Left ventricle myocardium superior (tissue), 1 donor: Measurements from ENCODE around the gene TRPM4. TPM values are rescaled to one million over a fixed set of nuclear protein-coding genes. Genes with fewer than 3 reads are reported as not detected.
A peak's percentile ranks its signal among the peaks of the same experiment; 100 is the strongest.
"Not testable (repeated sequence)": the region's sequence is repeated elsewhere in the genome, so short reads cannot be mapped to it uniquely, and the experiment has no call there.

Experiments
- ATAC-seq: fragments of 200-7000 bp; cut with Tn5 transposase; one replicate; pipeline ENCODE4 v1.9.1; 2020; ENCODE audit warnings: mild to moderate bottlenecking, moderate library complexity
- DNase-seq: peaks from one replicate; pipeline ENCODE4 v3.0.0-alpha.2; 2020
- intact Hi-C: fragments of 100-400 bp; cut with micrococcal nuclease; formaldehyde crosslinking; loops from one replicate; pipeline ENCODE4 v1.11.0; 2022
- total RNA-seq: library from RNA; stranded (reverse); fragmentation: NEBNext Ultra II Directional; extraction: Animal tissue kit (Norgen Biotek cat#: 25700); gene quantifications from one replicate; pipeline ENCODE4 v1.2.1, GENCODE V29; 2021
- donor health status: DM: no; HTN: yes; CAD: no; lungs with severe emphysema.

Gene TRPM4
- total RNA-seq, 1 donor from 2014 or later, result 26.6 TPM

- ATAC-seq (no peak), DNase-seq (no peak)
- intact Hi-C loops, result no loop called here
Observed at GRCh38 chr19:49125025-49125731, 32.4 kb upstream of the TRPM4 start.

DNA sequence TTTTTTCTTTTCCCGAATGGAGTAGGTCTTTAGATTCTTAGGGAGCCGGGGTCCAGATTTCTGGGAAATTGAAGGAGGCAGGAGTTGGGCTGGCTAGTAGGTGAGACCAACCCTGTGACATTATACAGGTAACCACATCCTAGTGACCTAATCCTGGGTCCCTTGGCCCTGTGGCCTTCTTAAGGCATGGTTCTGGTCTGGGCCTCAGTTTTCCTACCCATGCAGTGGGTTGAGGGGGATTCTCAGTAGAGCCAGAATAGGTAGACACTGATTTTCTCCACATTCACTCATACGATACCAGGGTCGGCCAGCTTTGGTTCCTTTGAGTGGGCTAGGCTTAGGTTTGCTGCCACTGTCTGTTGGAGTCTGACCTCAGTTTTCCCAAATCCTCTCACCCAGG is 31.0 kb upstream of the TRPM4 start:
- DNase-seq (no peak), ATAC-seq (no peak)
- intact Hi-C loops, result no loop called here

DNA sequence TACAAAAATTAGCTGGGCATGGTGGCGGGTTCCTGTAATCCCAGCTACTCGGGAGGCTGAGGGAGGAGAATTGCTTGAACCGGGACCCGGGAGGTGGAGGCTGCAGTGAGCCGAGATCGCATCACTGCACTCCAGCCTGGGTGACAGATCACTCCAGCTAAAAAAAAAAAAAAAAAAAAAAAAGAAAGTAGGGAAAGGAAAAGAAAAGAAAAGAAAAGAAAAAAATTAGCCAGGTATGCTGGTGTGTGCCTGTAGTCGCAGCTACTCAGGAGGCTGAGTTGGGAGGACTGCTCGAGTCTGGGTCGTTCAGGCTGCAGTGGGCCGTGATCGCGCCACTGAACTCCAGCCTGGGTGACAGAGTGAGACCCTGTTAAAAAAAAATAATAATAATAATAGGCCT is 30.4 kb upstream of the TRPM4 start:
- intact Hi-C loops, ATAC-seq, DNase-seq: not testable (repeated sequence)

DNA sequence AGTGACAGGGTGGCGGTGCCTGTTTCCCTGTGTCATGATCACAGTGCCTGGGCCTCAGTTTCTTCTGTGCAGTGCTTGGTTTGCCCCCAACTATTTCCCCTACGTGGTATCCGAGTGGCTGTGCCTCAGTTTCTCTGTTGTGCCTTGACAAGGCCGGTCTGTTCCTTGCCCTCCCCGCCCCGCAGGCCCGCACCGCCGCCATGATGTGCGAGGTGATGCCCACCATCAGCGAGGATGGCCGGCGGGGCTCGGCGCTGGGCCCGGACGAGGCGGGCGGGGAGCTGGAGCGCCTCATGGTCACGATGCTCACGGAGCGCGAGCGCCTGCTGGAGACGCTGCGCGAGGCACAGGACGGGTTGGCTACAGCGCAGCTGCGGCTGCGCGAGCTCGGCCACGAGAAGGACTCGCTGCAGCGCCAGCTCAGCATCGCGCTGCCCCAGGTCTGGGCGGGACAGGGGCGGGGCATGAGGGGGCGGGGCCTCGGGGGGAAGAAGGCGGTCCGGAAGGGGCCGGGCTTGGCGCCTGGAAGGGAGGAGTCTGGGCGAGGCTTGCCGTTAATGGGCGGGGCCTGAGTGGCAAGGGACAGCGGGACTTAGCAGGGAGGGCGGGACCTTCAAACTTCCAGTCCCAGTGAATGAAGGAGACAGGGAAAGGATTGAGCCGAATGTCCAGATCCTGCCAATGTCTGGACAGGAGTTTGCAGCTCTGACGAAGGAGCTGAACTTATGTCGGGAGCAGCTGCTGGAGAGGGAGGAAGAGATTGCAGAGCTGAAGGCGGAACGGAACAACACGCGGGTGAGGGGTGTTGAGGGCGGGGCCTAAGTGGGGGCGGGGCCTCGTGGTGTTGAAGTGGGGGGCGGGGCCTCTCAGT is 29.7 kb upstream of the TRPM4 start:
- DNase-seq, result peak; percentile 95
- peak; percentile 98 for ATAC-seq
- intact Hi-C loops, result no loop called here

DNA sequence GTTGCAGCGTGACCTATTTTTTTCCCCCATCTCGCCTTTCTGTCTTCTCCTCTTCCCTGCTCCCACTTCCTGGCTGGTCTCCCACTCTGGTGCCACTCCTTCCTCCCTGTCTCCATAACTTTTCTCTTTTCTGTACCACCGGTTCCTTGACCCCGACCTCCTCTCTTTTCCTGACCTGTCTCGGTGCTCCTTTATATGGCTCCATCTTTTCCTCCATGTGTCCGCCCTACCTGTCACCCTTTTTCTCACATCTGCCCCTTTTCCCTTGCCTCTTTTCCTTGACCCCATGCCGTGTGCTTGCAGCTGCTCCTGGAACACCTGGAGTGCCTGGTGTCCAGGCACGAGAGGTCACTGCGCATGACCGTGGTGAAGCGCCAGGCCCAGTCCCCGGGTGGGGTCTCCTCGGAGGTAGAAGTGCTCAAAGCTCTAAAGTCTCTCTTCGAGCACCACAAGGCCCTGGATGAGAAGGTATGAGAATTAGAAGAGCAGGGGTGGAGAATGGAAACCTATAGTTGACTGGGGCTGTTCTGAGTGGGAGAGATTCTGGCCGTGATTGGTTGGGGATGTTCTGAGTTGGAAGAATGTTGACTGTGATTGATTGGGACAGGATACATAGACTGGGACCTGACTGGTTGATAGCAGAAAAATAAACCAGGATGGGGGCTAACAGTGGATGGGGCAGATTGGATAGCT is 28.9 kb upstream of the TRPM4 start:
- DNase-seq (no peak), ATAC-seq (no peak)
- intact Hi-C loops, result no loop called here

GRCh38 chr19:49129238-49129583 is 28.4 kb upstream of the TRPM4 start:
- DNase-seq, result no peak
- no peak for ATAC-seq
- intact Hi-C loops, result no loop called here

DNA sequence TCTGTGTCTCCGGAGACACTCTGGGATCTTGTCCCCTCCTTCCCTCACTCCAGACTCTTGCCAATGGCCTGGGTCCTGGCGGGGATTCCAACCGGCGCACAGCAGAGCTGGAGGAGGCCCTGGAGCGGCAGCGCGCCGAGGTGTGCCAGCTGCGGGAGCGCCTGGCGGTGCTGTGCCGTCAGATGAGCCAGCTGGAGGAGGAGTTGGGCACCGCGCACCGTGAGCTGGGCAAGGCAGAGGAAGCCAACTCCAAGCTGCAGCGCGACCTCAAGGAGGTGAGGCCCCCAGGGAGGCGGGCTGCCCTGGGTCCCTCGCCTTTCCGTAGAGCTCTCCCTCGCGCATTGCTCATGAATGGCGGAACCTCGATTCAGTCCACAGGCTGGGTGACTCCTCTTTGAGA is 27.3 kb upstream of the TRPM4 start:
- ATAC-seq (no peak), DNase-seq (no peak)
- intact Hi-C loops, result no loop called here

DNA sequence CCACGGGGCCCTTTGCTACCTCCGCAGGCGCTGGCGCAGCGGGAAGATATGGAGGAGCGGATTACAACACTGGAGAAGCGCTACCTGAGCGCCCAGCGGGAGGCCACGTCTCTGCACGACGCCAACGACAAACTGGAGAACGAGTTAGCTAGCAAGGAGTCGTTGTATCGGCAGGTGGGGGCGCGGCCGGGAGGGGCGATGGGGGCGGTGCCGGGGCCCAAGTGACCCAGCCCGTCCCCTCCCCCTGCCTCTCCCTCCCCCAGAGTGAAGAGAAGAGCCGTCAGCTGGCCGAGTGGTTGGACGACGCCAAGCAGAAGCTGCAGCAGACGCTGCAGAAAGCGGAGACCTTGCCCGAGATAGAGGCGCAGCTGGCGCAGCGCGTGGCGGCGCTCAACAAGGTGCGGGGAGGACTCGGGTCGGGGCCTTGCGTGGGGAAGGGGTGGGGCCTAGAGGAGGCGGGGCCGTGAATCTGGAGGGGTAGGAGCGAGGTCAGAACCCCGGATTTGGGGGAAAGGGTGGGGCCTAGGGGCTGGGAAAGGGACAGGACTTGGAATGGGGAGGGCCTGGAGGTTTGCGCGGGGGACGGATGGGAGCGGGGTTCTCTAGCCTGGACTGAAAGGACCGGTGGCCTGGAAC is 24.5 kb upstream of the TRPM4 start:
- ATAC-seq (peak; percentile 38), DNase-seq (peak; percentile 70)
- intact Hi-C loops, result no loop called here

DNA sequence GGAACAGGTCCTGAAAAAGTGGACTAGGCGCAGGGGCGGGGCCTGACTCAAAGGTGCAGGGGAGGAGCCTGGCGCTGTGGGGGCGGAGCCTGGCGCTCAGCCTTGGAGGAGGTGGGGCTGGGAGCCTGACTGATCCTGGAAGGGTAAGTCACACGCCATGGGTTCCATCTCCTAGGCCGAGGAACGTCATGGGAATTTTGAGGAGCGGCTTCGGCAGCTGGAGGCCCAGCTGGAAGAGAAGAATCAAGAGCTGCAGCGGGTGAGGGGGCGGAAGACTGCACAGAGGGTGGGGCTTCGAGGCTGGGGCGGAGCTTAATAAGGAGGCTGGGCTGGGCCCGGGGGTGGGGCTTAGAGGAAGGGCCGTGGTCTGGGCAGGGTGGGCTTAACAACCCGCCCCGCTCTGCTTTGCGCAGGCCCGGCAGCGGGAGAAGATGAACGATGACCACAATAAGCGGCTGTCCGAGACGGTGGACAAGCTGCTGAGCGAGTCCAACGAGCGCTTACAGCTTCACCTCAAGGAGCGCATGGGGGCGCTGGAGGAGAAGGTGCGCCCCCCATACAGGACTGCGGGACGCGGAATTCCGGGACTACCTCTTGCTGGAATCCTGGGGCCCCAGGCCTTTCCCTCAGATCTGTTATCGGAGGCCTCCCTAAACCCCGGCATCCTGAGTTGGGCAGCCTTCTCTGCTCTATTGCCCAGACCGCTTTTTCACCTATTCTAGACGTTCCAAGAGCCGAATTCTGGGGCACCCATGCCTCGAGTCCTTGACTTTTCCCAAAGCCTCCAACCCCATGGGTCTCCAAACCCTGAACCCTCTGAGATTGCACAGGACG is 23.8 kb upstream of the TRPM4 start:
- ATAC-seq (peak; percentile 63), DNase-seq (peak; percentile 82)
- intact Hi-C loops, result no loop called here

DNA sequence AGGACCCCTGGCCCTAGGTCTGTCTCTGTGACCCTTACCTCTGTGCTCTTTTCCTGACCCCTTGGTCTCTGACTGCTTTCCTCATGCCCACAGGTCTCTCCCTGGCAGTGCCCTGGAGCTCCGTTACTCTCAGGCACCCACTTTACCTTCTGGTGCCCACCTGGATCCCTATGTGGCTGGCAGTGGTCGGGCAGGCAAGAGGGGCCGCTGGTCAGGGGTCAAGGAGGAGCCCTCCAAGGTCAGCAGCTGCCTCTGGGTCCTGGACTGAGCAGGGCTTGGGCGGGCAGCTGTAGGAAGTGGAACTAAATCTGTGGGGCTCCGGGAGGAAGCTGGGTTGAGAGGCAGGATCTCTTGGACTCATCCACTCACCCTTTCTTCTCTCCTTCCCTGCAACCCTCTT is 21.9 kb upstream of the TRPM4 start:
- ATAC-seq (no peak), DNase-seq (no peak)
- intact Hi-C loops, result no loop called here

GRCh38 chr19:49136771-49137171 is 20.8 kb upstream of the TRPM4 start:
- intact Hi-C loops, result no loop called here
- peak; percentile 81 for ATAC-seq
- peak; percentile 89 for DNase-seq

DNA sequence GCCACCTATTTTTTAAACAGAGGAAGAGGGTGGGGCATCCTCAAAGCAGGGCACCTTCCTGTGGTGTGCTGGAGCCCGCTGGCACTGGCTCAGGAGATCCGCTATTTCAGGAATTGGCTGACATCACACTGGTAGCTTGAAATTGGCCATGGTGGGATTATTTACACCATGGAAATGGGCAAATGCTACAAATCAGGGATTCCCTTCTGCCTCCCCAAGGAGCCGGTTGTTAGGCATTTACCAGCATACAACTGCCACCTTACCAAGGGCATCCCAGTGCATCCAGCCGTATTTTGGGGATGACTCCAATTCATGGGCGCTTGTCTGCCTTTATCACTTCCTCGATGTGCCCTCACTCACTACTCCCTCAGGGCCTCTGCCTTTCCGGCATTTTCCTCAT is 16.6 kb upstream of the TRPM4 start:
- intact Hi-C loops, result loop anchor here (10.0 kb wide), 1 partner anchor 46 kb away; no protein-coding TSS in a partner anchor
- ATAC-seq (no peak), DNase-seq (no peak)

DNA sequence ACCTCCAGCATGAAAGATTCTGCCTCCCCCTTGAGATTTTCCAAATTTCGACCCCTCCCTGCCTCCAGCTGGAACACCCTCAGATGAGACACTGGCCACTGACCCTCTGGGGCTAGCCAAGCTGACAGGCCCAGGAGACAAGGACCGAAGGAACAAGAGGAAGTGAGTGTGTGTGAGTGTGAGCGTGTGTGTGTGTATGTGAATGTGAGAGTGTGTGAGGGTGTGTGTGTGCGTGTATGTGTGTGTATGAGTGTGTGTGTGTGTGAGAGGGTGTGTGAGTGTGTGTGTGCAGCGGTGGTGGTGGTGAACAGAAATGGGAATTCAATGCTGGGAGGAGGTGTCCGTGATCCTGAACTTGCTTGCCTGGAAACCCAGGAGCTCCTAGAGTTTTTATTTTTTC is 16.2 kb upstream of the TRPM4 start:
- no peak for DNase-seq
- intact Hi-C loops, result loop anchor here (10.0 kb wide), 1 partner anchor 47 kb away; no protein-coding TSS in a partner anchor
- no peak for ATAC-seq

DNA sequence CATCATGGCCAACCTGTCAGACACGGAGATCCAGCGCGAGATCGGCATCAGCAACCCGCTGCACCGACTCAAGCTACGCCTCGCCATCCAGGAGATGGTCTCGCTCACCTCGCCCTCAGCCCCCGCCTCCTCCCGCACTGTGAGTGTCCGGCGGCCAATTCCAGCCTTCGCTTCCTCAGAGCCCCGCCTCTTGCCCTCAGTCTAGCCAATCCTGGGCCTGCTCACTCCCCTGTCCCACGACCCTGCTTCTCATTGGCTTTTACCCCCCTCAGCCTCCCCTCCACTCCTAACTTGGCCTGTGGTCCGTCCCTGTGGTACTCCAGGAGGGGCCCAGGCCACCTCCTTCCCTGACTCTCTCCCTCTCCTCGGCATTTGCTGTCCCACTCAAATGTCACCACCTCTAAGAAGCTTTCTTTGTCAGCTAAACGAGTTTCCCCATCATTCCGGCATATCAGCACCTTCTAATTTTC is 14.7 kb upstream of the TRPM4 start:
- peak; percentile 94 for DNase-seq
- intact Hi-C loops, result loop anchor here (10.0 kb wide), 1 partner anchor 48 kb away; no protein-coding TSS in a partner anchor
- peak; percentile 98 for ATAC-seq

DNA sequence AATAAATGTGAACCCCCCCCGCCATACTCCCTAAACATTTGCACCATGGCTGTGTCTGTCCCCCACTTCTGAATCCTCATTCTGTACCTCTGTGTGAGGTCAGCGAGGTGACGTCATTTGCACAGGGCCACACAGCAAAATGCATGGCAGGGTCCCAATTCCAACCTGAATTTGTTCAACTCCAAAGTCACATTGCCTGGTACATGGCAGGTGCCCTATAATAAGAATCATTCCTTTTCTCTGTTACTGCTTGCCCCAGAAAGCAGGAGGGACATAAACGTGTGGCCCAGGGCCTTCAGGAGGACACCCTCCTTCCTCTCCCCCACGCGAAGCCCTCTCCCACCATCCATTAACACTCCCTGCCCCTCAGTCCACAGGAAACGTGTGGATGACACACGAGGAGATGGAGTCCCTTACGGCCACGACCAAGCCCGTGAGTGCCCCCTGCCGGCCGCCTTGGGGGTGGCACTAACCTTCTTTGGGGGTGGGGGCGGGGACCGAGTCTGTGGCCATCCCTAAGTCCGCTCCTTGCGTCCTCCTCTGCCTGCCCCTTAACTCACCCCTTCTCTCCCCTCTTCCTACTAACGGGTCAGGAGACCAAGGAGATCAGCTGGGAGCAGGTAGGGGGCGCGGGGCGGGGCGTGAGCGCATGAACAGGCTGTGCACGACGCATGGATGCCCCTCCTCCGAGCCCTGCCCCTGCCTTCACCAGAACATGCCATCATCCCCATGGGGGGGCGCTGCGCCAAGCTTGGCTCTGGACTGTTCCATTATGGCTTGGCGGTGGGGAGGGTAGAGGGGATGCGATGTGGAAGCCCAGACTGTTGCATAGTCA is 11.8 kb upstream of the TRPM4 start:
- peak; percentile 89 for DNase-seq
- intact Hi-C loops, result loop anchor here (10.0 kb wide), 1 partner anchor 51 kb away; no protein-coding TSS in a partner anchor
- peak; percentile 9 for ATAC-seq

DNA sequence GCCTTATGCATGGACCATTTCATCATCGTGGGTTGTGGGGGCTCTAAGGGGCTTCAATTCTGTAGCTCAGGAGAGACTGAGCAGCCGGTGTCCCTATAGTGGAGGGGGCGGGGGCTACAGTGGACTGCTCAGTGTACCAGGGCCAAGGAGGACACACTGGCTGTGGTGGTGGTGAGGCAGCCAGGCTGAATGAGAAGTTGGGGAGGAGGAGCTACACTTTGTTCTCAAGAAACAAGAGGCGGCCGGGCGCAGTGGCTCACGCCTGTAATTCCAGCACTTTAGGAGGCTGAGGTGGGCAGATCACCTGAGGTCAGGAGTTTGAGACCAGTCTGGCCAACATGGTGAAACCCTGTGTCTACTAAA is 11.2 kb upstream of the TRPM4 start:
- intact Hi-C loops, result loop anchor here (10.0 kb wide), 1 partner anchor 52 kb away; no protein-coding TSS in a partner anchor
- ATAC-seq, result not testable (repeated sequence)
- peak; percentile 33 for DNase-seq

DNA sequence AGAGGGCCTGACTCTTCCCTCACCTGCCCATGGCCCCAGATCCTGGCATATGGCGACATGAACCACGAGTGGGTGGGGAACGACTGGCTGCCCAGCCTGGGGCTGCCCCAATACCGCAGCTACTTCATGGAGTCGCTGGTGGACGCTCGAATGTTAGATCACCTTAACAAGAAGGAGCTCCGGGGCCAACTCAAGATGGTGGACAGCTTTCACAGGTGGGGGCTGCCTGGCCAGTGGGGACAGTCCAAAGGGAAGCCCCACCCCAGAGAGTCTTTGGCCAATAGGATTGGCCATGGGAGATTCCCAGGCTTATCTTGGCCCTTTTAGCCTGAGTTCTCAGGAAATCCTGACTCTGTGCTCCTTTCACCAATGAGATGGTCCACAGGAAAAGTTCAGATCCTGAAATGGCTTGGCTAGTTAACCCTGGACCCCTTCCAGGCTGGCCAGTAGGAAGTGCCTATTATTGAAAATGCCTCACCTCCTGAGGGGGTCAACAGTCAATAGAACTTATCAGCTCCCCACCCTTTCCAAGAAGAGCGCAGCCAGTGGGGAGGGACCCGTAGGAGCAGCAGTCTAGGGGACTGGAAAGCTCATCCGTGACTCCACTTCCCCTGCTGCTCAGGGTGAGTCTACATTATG is 9.4 kb upstream of the TRPM4 start:
- DNase-seq, result peak; percentile 36
- ATAC-seq, result no peak
- intact Hi-C loops, result loop anchor here (10.0 kb wide), 1 partner anchor 53 kb away; no protein-coding TSS in a partner anchor
